Measurements from ENCODE around the gene PTPN1.
A peak's percentile ranks its signal among the peaks of the same experiment; 100 is the strongest.

The PTPN1 gene

GRCh38 chr20:50513169-50514034 lies 3.2 kb downstream of the PTPN1 start:
- no peak for DNase-seq (ENCODE audit: low spot score)

- no peak for DNase-seq (ENCODE audit: low spot score)
Observed at GRCh38 chr20:50514035-50514337, 3.8 kb downstream of the PTPN1 start.

GRCh38 chr20:50514750-50515149 lies 4.6 kb downstream of the PTPN1 start:
- DNase-seq (ENCODE audit: low spot score), result no peak

- DNase-seq (ENCODE audit: low spot score), result no peak
Observed at GRCh38 chr20:50515471-50516106, 5.4 kb downstream of the PTPN1 start.

GRCh38 chr20:50516180-50516934 lies 6.2 kb downstream of the PTPN1 start:
- DNase-seq (ENCODE audit: low spot score), result no peak

- DNase-seq (ENCODE audit: low spot score), result no peak
Observed at GRCh38 chr20:50516935-50517816, 7.0 kb downstream of the PTPN1 start.

- no peak for DNase-seq (ENCODE audit: low spot score)
Observed at GRCh38 chr20:50517817-50518154, 7.6 kb downstream of the PTPN1 start.

- no peak for DNase-seq (ENCODE audit: low spot score)
Observed at GRCh38 chr20:50518270-50518721, 8.1 kb downstream of the PTPN1 start.

GRCh38 chr20:50519036-50519762 lies 9.0 kb downstream of the PTPN1 start:
- no peak for DNase-seq (ENCODE audit: low spot score)

GRCh38 chr20:50520222-50520880 lies 10.2 kb downstream of the PTPN1 start:
- DNase-seq (ENCODE audit: low spot score), result no peak

- no peak for DNase-seq (ENCODE audit: low spot score)
Observed at GRCh38 chr20:50521221-50522052, 11.3 kb downstream of the PTPN1 start.

GRCh38 chr20:50522053-50522674 lies 12.0 kb downstream of the PTPN1 start:
- DNase-seq (ENCODE audit: low spot score), result no peak

- DNase-seq (ENCODE audit: low spot score), result peak; percentile 31
Observed at GRCh38 chr20:50523552-50524167, 13.5 kb downstream of the PTPN1 start.

- DNase-seq (ENCODE audit: low spot score), result no peak
Observed at GRCh38 chr20:50525681-50526080, 15.5 kb downstream of the PTPN1 start.

GRCh38 chr20:50526403-50526989 lies 16.3 kb downstream of the PTPN1 start:
- no peak for DNase-seq (ENCODE audit: low spot score)

GRCh38 chr20:50527068-50527605 lies 17.0 kb downstream of the PTPN1 start:
- no peak for DNase-seq (ENCODE audit: low spot score)

- no peak for DNase-seq (ENCODE audit: low spot score)
Observed at GRCh38 chr20:50528129-50528528, 17.9 kb downstream of the PTPN1 start.

- DNase-seq (ENCODE audit: low spot score), result no peak
Observed at GRCh38 chr20:50528804-50529351, 18.7 kb downstream of the PTPN1 start.

Data from cerebellar cortex (tissue), 1 donor.